ENCODE measurements around the gene VPS36. TPM values are rescaled to one million over a fixed set of nuclear protein-coding genes. Genes with fewer than 3 reads are reported as not detected.
A peak's percentile ranks its signal among the peaks of the same experiment; 100 is the strongest.

The VPS36 gene
- polyA plus RNA-seq, 4 donors, result 24.9 to 60.8 (median 30.3) TPM

- FAIRE-seq (no peak), DNase-seq (no peak)
- Histone ChIP-seq H3K27me3 (ENCODE audit: control insufficient read depth in 3 of 3, insufficient read depth in 3 of 3, low read length in 3 of 3) (peaks cover 0 to 18% (median 0%) of the 10 kb centered on the region in 3 donors), H3K36me3 (ENCODE audit: control insufficient read depth in 3 of 3, insufficient read depth in 2 of 3, low read depth in 1 of 3, low read length in 3 of 3) (peaks cover 0 to 8% (median 0%) of the 10 kb centered on the region in 3 donors), H3K27ac (ENCODE audit: low read depth in 1 of 3, low read length in 2 of 3) (peak overlapping the region in 1 of 3 donors; percentile 62), H3K9me3 (ENCODE audit: control insufficient read depth in 2 of 2, insufficient read depth in 1 of 2, low read depth in 1 of 2, low read length in 1 of 2) (no peaks in the 10 kb centered on the region), H3K4me3 (ENCODE audit: low read depth in 1 of 3, low read length in 3 of 3) (no peak overlapping the region), H3K4me1 (ENCODE audit: control insufficient read depth in 3 of 3, insufficient read depth in 2 of 3, low read depth in 1 of 3, low read length in 2 of 3) (peaks cover 0 to 7% (median 0%) of the 10 kb centered on the region in 3 donors)
- 53 to 58% (median 57%) methylated on average over 4 of the region's 4 CpGs for WGBS, 3 donors
Measured at GRCh38 chr13:52406629-52407028, 43.8 kb downstream of the VPS36 start.

- WGBS, 3 donors, result 1% methylated on average over 50 to 68 of the region's 68 CpGs
- Histone ChIP-seq H3K4me3 (ENCODE audit: low read depth in 1 of 3, low read length in 3 of 3) (peak within 1 kb of the TSS in 2 of 3 donors; percentile 44 to 48), H3K27me3 (ENCODE audit: control insufficient read depth in 3 of 3, insufficient read depth in 3 of 3, low read length in 3 of 3) (peaks cover 0 to 18% (median 0%) of the 10 kb centered on the region in 3 donors), H3K9me3 (ENCODE audit: control insufficient read depth in 2 of 2, insufficient read depth in 1 of 2, low read depth in 1 of 2, low read length in 1 of 2) (no peaks in the 10 kb centered on the region), H3K36me3 (ENCODE audit: control insufficient read depth in 3 of 3, insufficient read depth in 2 of 3, low read depth in 1 of 3, low read length in 3 of 3) (peaks cover 0 to 6% (median 0%) of the 10 kb centered on the region in 3 donors), H3K4me1 (ENCODE audit: control insufficient read depth in 3 of 3, insufficient read depth in 2 of 3, low read depth in 1 of 3, low read length in 2 of 3) (peaks cover 0 to 5% (median 0%) of the 10 kb centered on the region in 3 donors), H3K27ac (ENCODE audit: low read depth in 1 of 3, low read length in 2 of 3) (peak within 1 kb of the TSS in 2 of 3 donors; percentile 11 to 62)
- no peak for FAIRE-seq
- DNase-seq, result peak in 1 of 2 donors; percentile 36
Measured at GRCh38 chr13:52405767-52406494, 44.5 kb downstream of the VPS36 start, which contains the start of gene THSD1. TSS of gene THSD1 (minus strand) at chr13:52406172. CDS start at chr13:52402600, 3,572 bp downstream.

DNA sequence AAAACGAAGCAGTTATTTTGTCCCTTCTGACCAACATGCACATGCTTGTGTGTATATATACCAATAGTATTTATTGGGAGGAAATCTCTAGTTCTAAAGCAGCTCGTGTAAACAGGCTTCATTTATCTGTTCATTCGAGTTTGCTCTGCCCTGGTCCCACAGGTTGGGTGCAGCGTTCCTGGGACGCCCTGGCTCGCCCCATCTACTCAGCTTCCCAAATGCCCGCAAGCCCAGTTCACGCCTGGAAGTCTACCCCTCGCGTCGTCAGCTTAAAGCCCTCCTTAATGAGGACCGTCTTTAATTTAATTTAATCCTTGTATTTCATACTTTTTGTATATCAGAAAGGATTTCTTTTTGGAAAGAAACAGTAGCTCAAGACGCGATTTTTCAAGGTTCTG, 45.1 kb downstream of the VPS36 start:
- H3K27me3 ChIP-seq (ENCODE audit: control insufficient read depth in 3 of 3, insufficient read depth in 3 of 3, low read length in 3 of 3), result peaks cover 0 to 18% (median 0%) of the 10 kb centered on the region in 3 donors
- DNase-seq (peak in 1 of 2 donors; percentile 9), FAIRE-seq (no peak)
- peaks cover 0 to 5% (median 0%) of the 10 kb centered on the region in 3 donors for H3K4me1 ChIP-seq (ENCODE audit: control insufficient read depth in 3 of 3, insufficient read depth in 2 of 3, low read depth in 1 of 3, low read length in 2 of 3)
- peaks cover 0 to 6% (median 0%) of the 10 kb centered on the region in 3 donors for H3K36me3 ChIP-seq (ENCODE audit: control insufficient read depth in 3 of 3, insufficient read depth in 2 of 3, low read depth in 1 of 3, low read length in 3 of 3)
- 9 to 15% (median 9%) methylated on average over 14 of the region's 14 CpGs for WGBS, 3 donors
- H3K9me3 ChIP-seq (ENCODE audit: control insufficient read depth in 2 of 2, insufficient read depth in 1 of 2, low read depth in 1 of 2, low read length in 1 of 2), result no peaks in the 10 kb centered on the region
- peak overlapping the region in 1 of 3 donors; percentile 11 for H3K27ac ChIP-seq (ENCODE audit: low read depth in 1 of 3, low read length in 2 of 3)
- H3K4me3 ChIP-seq (ENCODE audit: low read depth in 1 of 3, low read length in 3 of 3), result peak overlapping the region in 1 of 3 donors; percentile 44

GRCh38 chr13:52399708-52400107, 50.7 kb downstream of the VPS36 start:
- FAIRE-seq, result no peak

GRCh38 chr13:52399046-52399445, 51.4 kb downstream of the VPS36 start:
- H3K4me3 ChIP-seq (ENCODE audit: low read depth in 1 of 3, low read length in 3 of 3), result no peak overlapping the region
- H3K9me3 ChIP-seq (ENCODE audit: control insufficient read depth in 2 of 2, insufficient read depth in 1 of 2, low read depth in 1 of 2, low read length in 1 of 2), result no peaks in the 10 kb centered on the region
- peaks cover 0 to under 1% (median 0%) of the 10 kb centered on the region in 3 donors for H3K27me3 ChIP-seq (ENCODE audit: control insufficient read depth in 3 of 3, insufficient read depth in 3 of 3, low read length in 3 of 3)
- 34 to 61% (median 43%) methylated on average over 2 of the region's 2 CpGs for WGBS, 3 donors
- DNase-seq (no peak), FAIRE-seq (no peak)
- H3K4me1 ChIP-seq (ENCODE audit: control insufficient read depth in 3 of 3, insufficient read depth in 2 of 3, low read depth in 1 of 3, low read length in 2 of 3), result no peaks in the 10 kb centered on the region
- H3K27ac ChIP-seq (ENCODE audit: low read depth in 1 of 3, low read length in 2 of 3), result no peak overlapping the region
- H3K36me3 ChIP-seq (ENCODE audit: control insufficient read depth in 3 of 3, insufficient read depth in 2 of 3, low read depth in 1 of 3, low read length in 3 of 3), result no peaks in the 10 kb centered on the region

More at GRCh38 chr13:52399708-52400107, 50.7 kb downstream of the VPS36 start:
- H3K27me3 ChIP-seq (ENCODE audit: control insufficient read depth in 3 of 3, insufficient read depth in 3 of 3, low read length in 3 of 3), result peaks cover 0 to 7% (median 0%) of the 10 kb centered on the region in 3 donors
- no peaks in the 10 kb centered on the region for H3K4me1 ChIP-seq (ENCODE audit: control insufficient read depth in 3 of 3, insufficient read depth in 2 of 3, low read depth in 1 of 3, low read length in 2 of 3)
- WGBS, 3 donors, result 76 to 91% (median 87%) methylated on average over 1 of the region's 1 CpG
- no peaks in the 10 kb centered on the region for H3K36me3 ChIP-seq (ENCODE audit: control insufficient read depth in 3 of 3, insufficient read depth in 2 of 3, low read depth in 1 of 3, low read length in 3 of 3)
- H3K9me3 ChIP-seq (ENCODE audit: control insufficient read depth in 2 of 2, insufficient read depth in 1 of 2, low read depth in 1 of 2, low read length in 1 of 2), result no peaks in the 10 kb centered on the region
- no peak overlapping the region for H3K27ac ChIP-seq (ENCODE audit: low read depth in 1 of 3, low read length in 2 of 3)
- DNase-seq, result no peak
- no peak overlapping the region for H3K4me3 ChIP-seq (ENCODE audit: low read depth in 1 of 3, low read length in 3 of 3)

DNA sequence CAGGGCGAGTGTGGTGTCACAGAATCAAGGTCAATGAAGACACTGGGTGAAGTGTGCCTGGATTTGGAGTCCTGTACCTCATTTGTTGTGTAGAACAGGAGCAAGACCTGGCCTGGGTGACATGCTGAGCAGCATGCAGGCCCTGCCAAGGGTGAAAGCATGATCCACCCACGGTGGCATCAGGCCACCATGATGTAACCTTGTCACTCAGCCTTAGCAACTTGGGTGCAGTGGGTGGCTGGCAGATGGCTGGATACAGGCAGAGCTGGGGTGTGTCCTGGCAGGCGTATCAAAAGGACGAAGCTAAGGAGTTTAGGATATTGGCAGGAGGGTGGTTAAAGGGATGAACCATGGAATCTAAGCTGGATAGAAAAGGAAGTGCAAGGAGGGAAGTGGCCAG, 54.7 kb downstream of the VPS36 start:
- DNase-seq, result no peak
- 77 to 81% (median 81%) methylated on average over 4 of the region's 4 CpGs for WGBS, 3 donors
- Histone ChIP-seq H3K4me3 (ENCODE audit: low read depth in 1 of 3, low read length in 3 of 3) (no peak overlapping the region), H3K9me3 (ENCODE audit: control insufficient read depth in 2 of 2, insufficient read depth in 1 of 2, low read depth in 1 of 2, low read length in 1 of 2) (no peaks in the 10 kb centered on the region), H3K36me3 (ENCODE audit: control insufficient read depth in 3 of 3, insufficient read depth in 2 of 3, low read depth in 1 of 3, low read length in 3 of 3) (no peaks in the 10 kb centered on the region), H3K27me3 (ENCODE audit: control insufficient read depth in 3 of 3, insufficient read depth in 3 of 3, low read length in 3 of 3) (no peaks in the 10 kb centered on the region), H3K27ac (ENCODE audit: low read depth in 1 of 3, low read length in 2 of 3) (no peak overlapping the region), H3K4me1 (ENCODE audit: control insufficient read depth in 3 of 3, insufficient read depth in 2 of 3, low read depth in 1 of 3, low read length in 2 of 3) (no peaks in the 10 kb centered on the region)
- no peak for FAIRE-seq

DNA sequence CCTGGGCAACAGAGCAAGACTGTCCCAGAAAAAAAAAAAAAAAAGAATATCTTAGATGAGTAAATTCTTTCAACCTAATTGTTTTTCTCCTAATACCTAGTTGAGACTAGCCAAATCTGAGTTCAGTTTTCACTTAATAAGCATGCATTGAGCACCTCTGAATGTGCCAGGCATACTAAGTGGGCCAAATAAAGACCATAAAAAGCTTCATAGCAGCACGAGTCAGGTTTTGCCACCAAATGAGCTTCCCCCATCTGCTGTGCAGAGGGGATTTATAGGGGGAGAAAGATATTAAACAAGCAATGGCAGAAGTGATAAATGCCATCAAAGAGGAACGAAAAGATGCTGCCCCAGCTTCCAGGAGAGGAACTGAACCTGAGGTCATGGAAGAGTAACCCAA, 55.8 kb downstream of the VPS36 start:
- H3K9me3 ChIP-seq (ENCODE audit: control insufficient read depth in 2 of 2, insufficient read depth in 1 of 2, low read depth in 1 of 2, low read length in 1 of 2), result no peaks in the 10 kb centered on the region
- no peaks in the 10 kb centered on the region for H3K4me1 ChIP-seq (ENCODE audit: control insufficient read depth in 3 of 3, insufficient read depth in 2 of 3, low read depth in 1 of 3, low read length in 2 of 3)
- H3K27ac ChIP-seq (ENCODE audit: low read depth in 1 of 3, low read length in 2 of 3), result no peak overlapping the region
- DNase-seq (no peak), FAIRE-seq (no peak)
- 68 to 72% (median 70%) methylated on average over 2 of the region's 2 CpGs for WGBS, 3 donors
- H3K36me3 ChIP-seq (ENCODE audit: control insufficient read depth in 3 of 3, insufficient read depth in 2 of 3, low read depth in 1 of 3, low read length in 3 of 3), result no peaks in the 10 kb centered on the region
- no peaks in the 10 kb centered on the region for H3K27me3 ChIP-seq (ENCODE audit: control insufficient read depth in 3 of 3, insufficient read depth in 3 of 3, low read length in 3 of 3)
- H3K4me3 ChIP-seq (ENCODE audit: low read depth in 1 of 3, low read length in 3 of 3), result no peak overlapping the region

GRCh38 chr13:52393572-52394357, 56.7 kb downstream of the VPS36 start:
- Histone ChIP-seq H3K27ac (ENCODE audit: low read depth in 1 of 3, low read length in 2 of 3) (no peak overlapping the region), H3K27me3 (ENCODE audit: control insufficient read depth in 3 of 3, insufficient read depth in 3 of 3, low read length in 3 of 3) (no peaks in the 10 kb centered on the region), H3K9me3 (ENCODE audit: control insufficient read depth in 2 of 2, insufficient read depth in 1 of 2, low read depth in 1 of 2, low read length in 1 of 2) (no peaks in the 10 kb centered on the region), H3K4me3 (ENCODE audit: low read depth in 1 of 3, low read length in 3 of 3) (no peak overlapping the region), H3K4me1 (ENCODE audit: control insufficient read depth in 3 of 3, insufficient read depth in 2 of 3, low read depth in 1 of 3, low read length in 2 of 3) (no peaks in the 10 kb centered on the region), H3K36me3 (ENCODE audit: control insufficient read depth in 3 of 3, insufficient read depth in 2 of 3, low read depth in 1 of 3, low read length in 3 of 3) (no peaks in the 10 kb centered on the region)
- DNase-seq (no peak), FAIRE-seq (no peak)
- 77 to 91% (median 83%) methylated on average over 8 of the region's 8 CpGs for WGBS, 3 donors
